BJ (cell line): ENCODE results near the gene TTC21A. TPM values are rescaled to one million over a fixed set of nuclear protein-coding genes. Genes with fewer than 3 reads are reported as not detected.

Experiments
- CTCF ChIA-PET: fragments of 350-600 bp; formaldehyde crosslinking; extraction: SDS; loops from one replicate; lab custom pipeline; 2021; ENCODE audit warnings: antibody characterized with exemption, inconsistent platforms; lab: Yijun Ruan, JAX
- POLR2A ChIA-PET: fragments of 300-600 bp; sonication (Branson Sonifier 250); formaldehyde crosslinking; extraction: SDS; loops from one replicate; lab custom pipeline; 2021; ENCODE audit warnings: antibody characterized with exemption; lab: Charles Lee
- DNase-seq: peaks from one replicate; pipeline ENCODE4 v3.0.0-alpha.2; 2011; ENCODE audit warnings: low read depth
- H3K27me3 ChIP-seq: 2 replicates; pipeline ENCODE4 v1.6.0; 2011; ENCODE audit warnings: low read length; ENCODE audit not compliant: control insufficient read depth, insufficient read depth
- H3K36me3 ChIP-seq: 2 replicates; pipeline ENCODE4 v1.5.1; 2011; ENCODE audit warnings: low read length; ENCODE audit not compliant: control insufficient read depth, insufficient read depth
- H3K4me3 ChIP-seq: 2 replicates; pipeline ENCODE4 v1.5.1; 2011; ENCODE audit warnings: low read depth, mild to moderate bottlenecking, control low read depth, low read length
- CTCF ChIP-seq: IDR thresholded peaks from 2 replicates; pipeline ENCODE4 v1.5.1; 2011; ENCODE audit warnings: low read depth, mild to moderate bottlenecking, control low read depth, inconsistent platforms, low read length, moderate library complexity; ENCODE audit not compliant: insufficient read depth
- polyA plus RNA-seq: library from polyadenylated mRNA; depleted of rRNA; stranded (reverse); fragments of >200 nt; gene quantifications from 2 replicates; pipeline ENCODE4 v1.2.3, GENCODE V29; 2011; rRNA removed
- small RNA-seq: library from RNA; depleted of rRNA; stranded (forward); fragments of <200 nt; gene quantifications from one replicate; pipeline ENCODE3, GENCODE V24; 2012; ENCODE audit warnings: low replicate concordance, low read depth; ENCODE audit not compliant: insufficient read length

TTC21A gene
- polyA plus RNA-seq, 1 experiment = 2.3 TPM

GRCh38 chr3:39186692-39187151 is 79.2 kb downstream of the TTC21A start:
- ChIA-PET POLR2A (no interaction called here), CTCF (interaction anchor here (0.8 to 16.5 kb wide), 3 partner anchors 10 to 103 kb away, joined by 3 to 374 read pairs (median 110); no protein-coding TSS in a partner anchor)
- DNase-seq = no peak
- no peak for TF ChIP-seq CTCF
- H3K4me3 ChIP-seq = no peak overlapping the region
- H3K27me3 ChIP-seq = no peaks in the 10 kb centered on the region
- no peaks in the 10 kb centered on the region for H3K36me3 ChIP-seq

- H3K4me3 ChIP-seq = no peak overlapping the region
- H3K36me3 ChIP-seq = no peaks in the 10 kb centered on the region
- no peaks in the 10 kb centered on the region for H3K27me3 ChIP-seq
- no peak for DNase-seq
- ChIA-PET POLR2A (no interaction called here), CTCF (interaction anchor here (4.6 to 16.5 kb wide), 3 partner anchors 9 to 102 kb away, joined by 27 to 374 read pairs (median 110); no protein-coding TSS in a partner anchor)
- no peak for TF ChIP-seq CTCF
These were observed 80.1 kb downstream of the TTC21A start for GRCh38 chr3:39187372-39188155.

Small RNA genes within 50 kb of the gene (small RNA-seq; reads per million reads assigned to genes)
- gene RF00017 = not detected

Other genes starting within 250 kb of the TTC21A start
- gene SCN11A, start 55.7 kb upstream of the TTC21A start, polyA plus RNA-seq = 0.02 and 0.04 TPM in 2 replicates
- gene WDR48, start 55.7 kb upstream of the TTC21A start, polyA plus RNA-seq = 20.1 and 33.0 TPM in 2 replicates
- 58.3 and 87.0 TPM in 2 replicates for gene GORASP1, start 53 bp upstream of the TTC21A start, polyA plus RNA-seq
- 8.1 and 14.8 TPM in 2 replicates for gene CSRNP1, start 45.9 kb downstream of the TTC21A start, polyA plus RNA-seq
- 0.04 and 0.05 TPM in 2 replicates for gene XIRP1, start 84.9 kb downstream of the TTC21A start, polyA plus RNA-seq
- 0.45 and 0.51 TPM in 2 replicates for gene CX3CR1, start 172.4 kb downstream of the TTC21A start, polyA plus RNA-seq
- gene CCR8, start 222.0 kb downstream of the TTC21A start, polyA plus RNA-seq = not detected in 2 replicates